GM12891 (cell line): ENCODE data around the gene CMC1.

ENCODE experiments used
- PAX5 ChIP-seq: IDR thresholded peaks from 2 replicates; pipeline ENCODE4 v1.6.1; 2011; ENCODE audit warnings: low read length, moderate library complexity, mild to moderate bottlenecking; ENCODE audit not compliant: insufficient read depth, severe bottlenecking
- POLR2A ChIP-seq: IDR thresholded peaks from 2 replicates; pipeline ENCODE4 v1.6.1; 2011; ENCODE audit warnings: low read depth, low read length, control low read depth
- POLR2AphosphoS5 ChIP-seq: IDR thresholded peaks from 2 replicates; pipeline ENCODE4 v1.6.1; 2011; ENCODE audit warnings: low read depth, low read length, control low read depth
- POU2F2 ChIP-seq: IDR thresholded peaks from 2 replicates; pipeline ENCODE4 v1.6.1; 2011; ENCODE audit warnings: low read depth, mild to moderate bottlenecking, control low read depth, low read length, moderate library complexity
- SPI1 ChIP-seq: IDR thresholded peaks from 2 replicates; pipeline ENCODE4 v1.6.1; 2011; ENCODE audit warnings: low read depth, low read length, control low read depth
- TAF1 ChIP-seq: IDR thresholded peaks from 2 replicates; pipeline ENCODE4 v1.6.1; 2011; ENCODE audit warnings: low read depth, low read length, control low read depth

DNA sequence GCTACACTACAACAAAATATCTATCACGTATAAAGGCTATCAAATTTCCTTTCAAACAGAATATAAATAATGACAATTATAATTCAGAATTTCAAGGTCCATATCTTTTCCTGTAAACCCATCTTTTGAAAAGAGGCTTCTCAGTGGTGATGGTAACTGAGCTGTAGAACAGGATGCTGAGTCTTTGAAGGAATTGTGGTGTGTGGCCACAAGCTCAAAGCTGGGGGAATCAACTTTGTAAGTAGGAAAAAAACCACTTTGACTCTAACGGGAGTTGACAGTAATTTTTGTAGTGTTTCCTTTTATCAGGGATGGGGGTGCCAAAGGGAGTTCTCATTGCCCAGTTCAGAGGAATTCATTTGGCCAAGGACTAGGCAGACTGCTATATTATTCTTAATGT, 93.8 kb downstream of the CMC1 start:
- TF ChIP-seq POLR2A = no peak
- no peak for TF ChIP-seq POLR2AphosphoS5
- no peak for TF ChIP-seq PAX5
- TF ChIP-seq TAF1 = no peak
- TF ChIP-seq SPI1 = no peak
- TF ChIP-seq POU2F2 = no peak
